ENCODE results near the gene FSTL4. TPM values are rescaled to one million over a fixed set of nuclear protein-coding genes. Genes with fewer than 3 reads are reported as not detected.

Gene FSTL4
- total RNA-seq, 4 donors from 2014 or later, result 0.33 to 0.78 (median 0.34) TPM; not detected in 1

- H3K36me3 ChIP-seq, result no peaks in the 10 kb centered on the region
- WGBS, result 100% methylated on average over 2 of the region's 2 CpGs
- H3K4me3 ChIP-seq, result no peak overlapping the region
- H3K9me3 ChIP-seq, result no peaks in the 10 kb centered on the region
- intact Hi-C loops (cut with DNase I), result no loop called here
- TF ChIP-seq EP300 (IDR thresholded peaks at IDR 0.05) (no peak), POLR2AphosphoS5 (IDR thresholded peaks at IDR 0.05) (no peak), CTCF (IDR thresholded peaks at IDR 0.05) (no peak), POLR2A (IDR thresholded peaks at IDR 0.05; ENCODE audit: low read depth) (no peak)
- DNase-seq (ENCODE audit: extremely low spot score), result no peak
- H3K27ac ChIP-seq (replicated peaks in 1 of 4), result no peak overlapping the region
- no peaks in the 10 kb centered on the region for H3K4me1 ChIP-seq
- H3K27me3 ChIP-seq, result peaks cover 0 to 6% (median 0%) of the 10 kb centered on the region in 4 donors
Observed at GRCh38 chr5:133304707-133305216, 307.6 kb downstream of the FSTL4 start.

- TF ChIP-seq EP300 (IDR thresholded peaks at IDR 0.05), result no peak
- TF ChIP-seq POLR2AphosphoS5 (IDR thresholded peaks at IDR 0.05), result no peak
- Histone ChIP-seq H3K36me3 (no peaks in the 10 kb centered on the region), H3K4me1 (no peaks in the 10 kb centered on the region), H3K27me3 (peaks cover 0 to 6% (median 0%) of the 10 kb centered on the region in 4 donors), H3K4me3 (no peak overlapping the region), H3K9me3 (no peaks in the 10 kb centered on the region), H3K27ac (replicated peaks in 1 of 4) (no peak overlapping the region)
- WGBS, result 61% methylated on average over 2 of the region's 2 CpGs
- no peak for DNase-seq (ENCODE audit: extremely low spot score)
- intact Hi-C loops (cut with DNase I), result no loop called here
Observed at GRCh38 chr5:133304178-133304577, 308.2 kb downstream of the FSTL4 start.

GRCh38 chr5:133303298-133303697, 309.0 kb downstream of the FSTL4 start:
- 69% methylated on average over 2 of the region's 2 CpGs for WGBS
- TF ChIP-seq POLR2A (IDR thresholded peaks at IDR 0.05; ENCODE audit: low read depth) (no peak), POLR2AphosphoS5 (IDR thresholded peaks at IDR 0.05) (no peak), CTCF (IDR thresholded peaks at IDR 0.05) (no peak), EP300 (IDR thresholded peaks at IDR 0.05) (no peak)
- Histone ChIP-seq H3K4me3 (no peak overlapping the region), H3K27me3 (peaks cover 0 to 6% (median 0%) of the 10 kb centered on the region in 4 donors), H3K27ac (replicated peaks in 1 of 4) (no peak overlapping the region), H3K9me3 (no peaks in the 10 kb centered on the region), H3K36me3 (no peaks in the 10 kb centered on the region), H3K4me1 (no peaks in the 10 kb centered on the region)
- intact Hi-C loops (cut with DNase I), result no loop called here
- DNase-seq (ENCODE audit: extremely low spot score), result no peak

GRCh38 chr5:133299728-133300127, 312.6 kb downstream of the FSTL4 start:
- Histone ChIP-seq H3K4me3 (no peak overlapping the region), H3K4me1 (no peaks in the 10 kb centered on the region), H3K9me3 (no peaks in the 10 kb centered on the region), H3K36me3 (no peaks in the 10 kb centered on the region), H3K27ac (replicated peaks in 1 of 4) (no peak overlapping the region), H3K27me3 (peaks cover 0 to 18% (median 0%) of the 10 kb centered on the region in 4 donors)
- TF ChIP-seq CTCF (IDR thresholded peaks at IDR 0.05) (no peak), POLR2AphosphoS5 (IDR thresholded peaks at IDR 0.05) (no peak), POLR2A (IDR thresholded peaks at IDR 0.05; ENCODE audit: low read depth) (no peak), EP300 (IDR thresholded peaks at IDR 0.05) (no peak)
- no peak for DNase-seq (ENCODE audit: extremely low spot score)
- intact Hi-C loops (cut with DNase I), result no loop called here
- 73% methylated on average over 3 of the region's 3 CpGs for WGBS

GRCh38 chr5:133299021-133299420, 313.3 kb downstream of the FSTL4 start:
- no peaks in the 10 kb centered on the region for H3K4me1 ChIP-seq
- WGBS, result 50% methylated on average over 1 of the region's 1 CpG
- no peaks in the 10 kb centered on the region for H3K9me3 ChIP-seq
- no peak overlapping the region for H3K4me3 ChIP-seq
- intact Hi-C loops (cut with DNase I), result no loop called here
- H3K27ac ChIP-seq (replicated peaks in 1 of 4), result no peak overlapping the region
- H3K27me3 ChIP-seq, result peaks cover 0 to 18% (median 0%) of the 10 kb centered on the region in 4 donors
- TF ChIP-seq POLR2AphosphoS5 (IDR thresholded peaks at IDR 0.05) (no peak), POLR2A (IDR thresholded peaks at IDR 0.05; ENCODE audit: low read depth) (no peak)
- no peaks in the 10 kb centered on the region for H3K36me3 ChIP-seq
- no peak for DNase-seq (ENCODE audit: extremely low spot score)

GRCh38 chr5:133298447-133298846, 313.9 kb downstream of the FSTL4 start:
- H3K9me3 ChIP-seq, result no peaks in the 10 kb centered on the region
- 73% methylated on average over 1 of the region's 4 CpGs for WGBS
- no peak overlapping the region for H3K4me3 ChIP-seq
- no peak for TF ChIP-seq POLR2A (IDR thresholded peaks at IDR 0.05; ENCODE audit: low read depth)
- no peak for TF ChIP-seq POLR2AphosphoS5 (IDR thresholded peaks at IDR 0.05)
- TF ChIP-seq CTCF (IDR thresholded peaks at IDR 0.05), result no peak
- TF ChIP-seq EP300 (IDR thresholded peaks at IDR 0.05), result no peak
- H3K36me3 ChIP-seq, result no peaks in the 10 kb centered on the region
- intact Hi-C loops (cut with DNase I), result no loop called here
- DNase-seq (ENCODE audit: extremely low spot score), result no peak
- no peaks in the 10 kb centered on the region for H3K4me1 ChIP-seq
- peaks cover 0 to 18% (median 0%) of the 10 kb centered on the region in 4 donors for H3K27me3 ChIP-seq
- H3K27ac ChIP-seq (replicated peaks in 1 of 4), result no peak overlapping the region
